GM12864 (cell line): ENCODE data around the gene TAOK1.

ENCODE experiments used
- DNase-seq: peaks from one replicate; pipeline ENCODE4 v3.0.0-alpha.2; 2011; ENCODE audit warnings: low read depth
- H3K4me3 ChIP-seq: 2 replicates; pipeline ENCODE4 v1.5.1; 2011; ENCODE audit warnings: mild to moderate bottlenecking, low read depth, low read length, control low read depth
- CTCF ChIP-seq: IDR thresholded peaks from 2 replicates; pipeline ENCODE4 v1.5.1; 2011; ENCODE audit warnings: low read depth, mild to moderate bottlenecking, moderate library complexity, low read length, control low read depth, inconsistent platforms; ENCODE audit errors: missing control alignments

The TAOK1 gene

GRCh38 chr17:29442451-29442850, 52.3 kb downstream of the TAOK1 start:
- H3K4me3 ChIP-seq: no peak overlapping the region
- no peak for TF ChIP-seq CTCF
- no peak for DNase-seq

- no peak for TF ChIP-seq CTCF
- no peak for DNase-seq
- H3K4me3 ChIP-seq: no peak overlapping the region
These were observed 53.0 kb downstream of the TAOK1 start for GRCh38 chr17:29443041-29443739.

- DNase-seq: no peak
- no peak overlapping the region for H3K4me3 ChIP-seq
- no peak for TF ChIP-seq CTCF
These were observed 54.4 kb downstream of the TAOK1 start for GRCh38 chr17:29444589-29444988.

GRCh38 chr17:29445844-29446243, 55.7 kb downstream of the TAOK1 start:
- TF ChIP-seq CTCF: no peak
- H3K4me3 ChIP-seq: no peak overlapping the region
- no peak for DNase-seq

GRCh38 chr17:29449865-29450671, 59.9 kb downstream of the TAOK1 start:
- no peak for TF ChIP-seq CTCF
- DNase-seq: no peak
- no peak overlapping the region for H3K4me3 ChIP-seq

GRCh38 chr17:29451121-29451742, 61.1 kb downstream of the TAOK1 start:
- DNase-seq: no peak
- no peak overlapping the region for H3K4me3 ChIP-seq
- TF ChIP-seq CTCF: no peak
